Activated CD8-positive, alpha-beta T cell treated with anti-CD3 and anti-CD28 coated beads for 36 hours (primary cell): ENCODE results near the gene ZNF19. TPM values are rescaled to one million over a fixed set of nuclear protein-coding genes. Genes with fewer than 3 reads are reported as not detected.
"Not testable (repeated sequence)": the region's sequence is repeated elsewhere in the genome, so short reads cannot be mapped to it uniquely, and the experiment has no call there.

Experiments used
- ATAC-seq: fragments of 200-7000 bp; cut with Tn5 transposase; one replicate; pipeline ENCODE4 v1.10.0; 2021; ENCODE audit warnings: mild to moderate bottlenecking, moderate library complexity
- CTCF ChIA-PET: fragments of 350-600 bp; sonication (Branson Sonifier 250); formaldehyde crosslinking; loops from one replicate; lab custom pipeline; 2021; ENCODE audit warnings: antibody characterized with exemption; lab: Charles Lee
- POLR2A ChIA-PET: fragments of 350-600 bp; sonication (Branson Sonifier 250); formaldehyde crosslinking; loops from one replicate; lab custom pipeline; 2021; ENCODE audit warnings: antibody characterized with exemption; lab: Charles Lee
- DNase-seq: peaks from one replicate; pipeline ENCODE4 v3.0.0-alpha.2; 2020
- H3K27ac Mint-ChIP-seq: one replicate; pipeline ENCODE4 v1.8.0; 2021; ENCODE audit warnings: mild to moderate bottlenecking, mixed read lengths
- H3K27me3 Mint-ChIP-seq: one replicate; pipeline ENCODE4 v1.8.0; 2021; ENCODE audit warnings: mixed read lengths
- H3K36me3 Mint-ChIP-seq: one replicate; pipeline ENCODE4 v1.8.0; 2021; ENCODE audit warnings: low read depth, mixed read lengths
- H3K4me1 Mint-ChIP-seq: one replicate; pipeline ENCODE4 v1.8.0; 2021; ENCODE audit warnings: low read depth, mixed read lengths
- H3K4me3 Mint-ChIP-seq: one replicate; pipeline ENCODE4 v1.8.0; 2021; ENCODE audit warnings: mild to moderate bottlenecking, moderate library complexity, mixed read lengths
- H3K9me3 Mint-ChIP-seq: one replicate; pipeline ENCODE4 v1.8.0; 2021; ENCODE audit warnings: mixed read lengths
- intact Hi-C: fragments of 100-400 bp; cut with micrococcal nuclease; formaldehyde crosslinking; loops from one replicate; pipeline ENCODE4 v1.10.0; 2022
- total RNA-seq, 2 experiments: library from RNA; stranded (reverse); gene quantifications; one replicate each; pipeline ENCODE4 v1.2.3, GENCODE V29; 2021
- TF ChIP-seq, protein P1 (sequence below): fragments of 200-600 bp; IDR thresholded peaks from one replicate; pipeline ENCODE4 v1.8.0; 2022; ENCODE audit warnings: antibody characterized with exemption, mild to moderate bottlenecking

ZNF19 gene
- total RNA-seq, 2 experiments from 2014 or later: 3.9 to 4.1 TPM

DNA sequence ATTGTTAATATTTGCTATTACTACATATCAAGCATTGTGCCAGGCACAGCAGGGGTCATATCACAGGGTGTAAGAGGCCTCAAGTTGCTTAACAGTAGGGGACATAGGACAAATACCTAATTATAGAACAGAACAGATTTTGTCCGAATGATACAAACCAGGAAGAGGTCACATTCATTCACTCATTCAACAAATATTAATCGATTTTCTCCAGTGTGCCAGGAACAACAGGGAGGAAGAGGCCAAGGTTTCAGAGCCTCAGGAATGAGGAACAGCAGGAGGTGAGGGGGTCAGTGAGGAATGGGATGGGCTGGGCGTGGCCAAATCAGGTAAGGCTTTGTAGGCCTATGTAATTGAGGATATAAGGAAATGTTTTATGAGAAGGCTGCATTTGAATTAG lies 25.9 kb upstream of the ZNF19 start:
- TF ChIP-seq, protein P1, sequence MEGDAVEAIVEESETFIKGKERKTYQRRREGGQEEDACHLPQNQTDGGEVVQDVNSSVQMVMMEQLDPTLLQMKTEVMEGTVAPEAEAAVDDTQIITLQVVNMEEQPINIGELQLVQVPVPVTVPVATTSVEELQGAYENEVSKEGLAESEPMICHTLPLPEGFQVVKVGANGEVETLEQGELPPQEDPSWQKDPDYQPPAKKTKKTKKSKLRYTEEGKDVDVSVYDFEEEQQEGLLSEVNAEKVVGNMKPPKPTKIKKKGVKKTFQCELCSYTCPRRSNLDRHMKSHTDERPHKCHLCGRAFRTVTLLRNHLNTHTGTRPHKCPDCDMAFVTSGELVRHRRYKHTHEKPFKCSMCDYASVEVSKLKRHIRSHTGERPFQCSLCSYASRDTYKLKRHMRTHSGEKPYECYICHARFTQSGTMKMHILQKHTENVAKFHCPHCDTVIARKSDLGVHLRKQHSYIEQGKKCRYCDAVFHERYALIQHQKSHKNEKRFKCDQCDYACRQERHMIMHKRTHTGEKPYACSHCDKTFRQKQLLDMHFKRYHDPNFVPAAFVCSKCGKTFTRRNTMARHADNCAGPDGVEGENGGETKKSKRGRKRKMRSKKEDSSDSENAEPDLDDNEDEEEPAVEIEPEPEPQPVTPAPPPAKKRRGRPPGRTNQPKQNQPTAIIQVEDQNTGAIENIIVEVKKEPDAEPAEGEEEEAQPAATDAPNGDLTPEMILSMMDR: no peak
- CTCF ChIA-PET: no interaction called here
- H3K36me3 Mint-ChIP-seq: no peaks in the 10 kb centered on the region
- no peak overlapping the region for H3K4me3 Mint-ChIP-seq
- peaks cover 2% of the 10 kb centered on the region for H3K27me3 Mint-ChIP-seq
- no peak for DNase-seq
- H3K9me3 Mint-ChIP-seq: no peaks in the 10 kb centered on the region
- POLR2A ChIA-PET: no interaction called here
- no peaks in the 10 kb centered on the region for H3K4me1 Mint-ChIP-seq
- no peak overlapping the region for H3K27ac Mint-ChIP-seq
- intact Hi-C loops: no loop called here
- ATAC-seq: no peak

DNA sequence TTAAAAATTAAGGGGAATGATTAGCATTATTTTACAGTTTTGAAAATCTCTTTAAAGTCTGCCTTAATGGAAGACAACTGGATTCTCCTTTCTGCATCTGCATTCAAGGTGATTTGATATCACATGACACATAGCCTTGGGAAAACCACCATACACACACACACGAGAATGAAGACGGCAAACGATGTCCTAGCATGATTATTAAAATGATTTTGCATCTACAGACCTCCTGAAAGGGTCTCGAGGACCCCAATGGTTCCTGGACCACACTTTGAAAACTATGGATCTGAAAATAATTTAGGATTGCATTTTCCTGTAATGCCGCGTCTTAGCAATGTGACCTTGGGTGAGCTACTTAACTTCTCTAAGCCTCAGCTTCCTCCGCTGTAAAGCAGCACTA lies 25.4 kb upstream of the ZNF19 start:
- no peak overlapping the region for H3K27ac Mint-ChIP-seq
- peaks cover 6% of the 10 kb centered on the region for H3K27me3 Mint-ChIP-seq
- CTCF ChIA-PET: interaction anchor here (1.2 kb wide), 1 partner anchor 15 kb away, joined by 5 read pairs; no protein-coding TSS in a partner anchor
- no peaks in the 10 kb centered on the region for H3K36me3 Mint-ChIP-seq
- no peaks in the 10 kb centered on the region for H3K9me3 Mint-ChIP-seq
- intact Hi-C loops: no loop called here
- POLR2A ChIA-PET: no interaction called here
- ATAC-seq: no peak
- no peaks in the 10 kb centered on the region for H3K4me1 Mint-ChIP-seq
- TF ChIP-seq, protein P1: no peak
- no peak for DNase-seq
- no peak overlapping the region for H3K4me3 Mint-ChIP-seq

- Mint-ChIP-seq H3K4me1 (no peaks in the 10 kb centered on the region), H3K36me3 (no peaks in the 10 kb centered on the region), H3K9me3 (no peaks in the 10 kb centered on the region), H3K4me3 (no peak overlapping the region), H3K27me3 (peaks cover 6% of the 10 kb centered on the region), H3K27ac (no peak overlapping the region)
- intact Hi-C loops: no loop called here
- ChIA-PET POLR2A (no interaction called here), CTCF (interaction anchor here (1.2 kb wide), 1 partner anchor 14 kb away, joined by 5 read pairs; no protein-coding TSS in a partner anchor)
- ATAC-seq (no peak), DNase-seq (no peak)
- TF ChIP-seq, protein P1: no peak
Observed at GRCh38 chr16:71513302-71513701, 24.2 kb upstream of the ZNF19 start.

GRCh38 chr16:71507061-71507460 lies 17.9 kb upstream of the ZNF19 start:
- POLR2A ChIA-PET: no interaction called here
- TF ChIP-seq, protein P1: no peak
- no peak for ATAC-seq
- Mint-ChIP-seq H3K4me3 (no peak overlapping the region), H3K36me3 (no peaks in the 10 kb centered on the region), H3K4me1 (no peaks in the 10 kb centered on the region), H3K27ac (no peak overlapping the region), H3K27me3 (peaks cover 4% of the 10 kb centered on the region), H3K9me3 (no peaks in the 10 kb centered on the region)
- no peak for DNase-seq
- CTCF ChIA-PET: interaction anchor here (0.9 kb wide), 1 partner anchor 104 kb away, joined by 4 read pairs; no protein-coding TSS in a partner anchor
- intact Hi-C loops: no loop called here

GRCh38 chr16:71504901-71505300 lies 15.8 kb upstream of the ZNF19 start:
- Mint-ChIP-seq H3K4me1 (no peaks in the 10 kb centered on the region), H3K9me3 (no peaks in the 10 kb centered on the region), H3K27ac (no peak overlapping the region), H3K27me3 (peaks cover 3% of the 10 kb centered on the region), H3K36me3 (no peaks in the 10 kb centered on the region), H3K4me3 (no peak overlapping the region)
- ChIA-PET POLR2A (no interaction called here), CTCF (interaction anchor here (1.0 kb wide), 1 partner anchor 92 kb away, joined by 4 read pairs; no protein-coding TSS in a partner anchor)
- ATAC-seq (no peak), DNase-seq (no peak)
- TF ChIP-seq, protein P1: no peak
- intact Hi-C loops: no loop called here

GRCh38 chr16:71504051-71504450 lies 14.9 kb upstream of the ZNF19 start:
- H3K4me3 Mint-ChIP-seq, H3K27me3 Mint-ChIP-seq, H3K27ac Mint-ChIP-seq, H3K9me3 Mint-ChIP-seq, intact Hi-C loops, H3K4me1 Mint-ChIP-seq, POLR2A ChIA-PET, H3K36me3 Mint-ChIP-seq, ATAC-seq: not testable (repeated sequence)
- peak; percentile 40 for DNase-seq
- CTCF ChIA-PET: interaction anchor here (1.6 kb wide), 1 partner anchor 107 kb away, joined by 4 read pairs; no protein-coding TSS in a partner anchor
